Astrocyte (in vitro differentiated cells and primary cell): ENCODE results near the gene MRPL12. TPM values are rescaled to one million over a fixed set of nuclear protein-coding genes. Genes with fewer than 3 reads are reported as not detected.
A peak's percentile ranks its signal among the peaks of the same experiment; 100 is the strongest.

Experiments used
- DNase-seq: peaks from one replicate; pipeline ENCODE4 v3.0.0-alpha.2; 2010; ENCODE audit warnings: low read depth
- FAIRE-seq: peaks from 2 replicates; lab custom pipeline; 2011; peaks lifted over from hg19 to GRCh38; lab: Jason Lieb, UNC
- H2AFZ ChIP-seq: 2 replicates; pipeline ENCODE4 v1.6.0; 2012; ENCODE audit warnings: low read depth, low read length, inconsistent platforms
- H3K27ac ChIP-seq: 2 replicates; pipeline ENCODE4 v1.5.1; 2011; ENCODE audit warnings: low read depth, low read length, inconsistent platforms
- H3K27me3 ChIP-seq: 2 replicates; pipeline ENCODE4 v1.6.0; 2011; ENCODE audit warnings: low read length, inconsistent platforms; ENCODE audit not compliant: insufficient read depth
- H3K36me3 ChIP-seq: 2 replicates; pipeline ENCODE4 v1.5.1; 2011; ENCODE audit warnings: low read length, inconsistent platforms; ENCODE audit not compliant: insufficient read depth
- H3K4me1 ChIP-seq: 2 replicates; pipeline ENCODE4 v1.5.1; 2011; ENCODE audit warnings: low read length, inconsistent platforms; ENCODE audit not compliant: insufficient read depth
- H3K4me2 ChIP-seq: 2 replicates; pipeline ENCODE4 v1.6.0; 2012; ENCODE audit warnings: low read length, inconsistent platforms
- H3K4me3 ChIP-seq: 2 replicates; pipeline ENCODE4 v1.5.1; 2011; ENCODE audit warnings: low read depth, mild to moderate bottlenecking, low read length, inconsistent platforms; ENCODE audit not compliant: insufficient read depth
- H3K79me2 ChIP-seq: 2 replicates; pipeline ENCODE4 v1.6.0; 2012; ENCODE audit warnings: mild to moderate bottlenecking, low read length, inconsistent platforms; ENCODE audit not compliant: insufficient read depth
- H3K9ac ChIP-seq: 2 replicates; pipeline ENCODE4 v1.6.0; 2012; ENCODE audit warnings: mild to moderate bottlenecking, low read length, inconsistent platforms
- H3K9me3 ChIP-seq: 2 replicates; pipeline ENCODE4 v1.5.1; 2012; ENCODE audit warnings: low read depth, mild to moderate bottlenecking, low read length, inconsistent platforms; ENCODE audit not compliant: insufficient read depth
- H4K20me1 ChIP-seq: 2 replicates; pipeline ENCODE4 v1.6.0; 2012; ENCODE audit warnings: low read length, inconsistent platforms; ENCODE audit not compliant: insufficient read depth
- H3K27ac Mint-ChIP-seq: one replicate; pipeline ENCODE4 v1.8.0; 2021; ENCODE audit warnings: mild to moderate bottlenecking, mixed read lengths; ENCODE audit not compliant: unreplicated experiment
- H3K27me3 Mint-ChIP-seq: one replicate; pipeline ENCODE4 v1.8.0; 2021; ENCODE audit warnings: low read depth, mixed read lengths; ENCODE audit not compliant: unreplicated experiment
- H3K36me3 Mint-ChIP-seq: one replicate; pipeline ENCODE4 v1.8.0; 2021; ENCODE audit warnings: low read depth, mixed read lengths; ENCODE audit not compliant: unreplicated experiment
- H3K4me1 Mint-ChIP-seq: one replicate; pipeline ENCODE4 v1.8.0; 2021; ENCODE audit warnings: low read depth, mixed read lengths; ENCODE audit not compliant: unreplicated experiment
- H3K4me3 Mint-ChIP-seq: one replicate; pipeline ENCODE4 v1.8.0; 2021; ENCODE audit warnings: mild to moderate bottlenecking, moderate library complexity, mixed read lengths; ENCODE audit not compliant: unreplicated experiment
- H3K9me3 Mint-ChIP-seq: one replicate; pipeline ENCODE4 v1.8.0; 2021; ENCODE audit warnings: mild to moderate bottlenecking, mixed read lengths; ENCODE audit not compliant: unreplicated experiment
- CTCF ChIP-seq: IDR thresholded peaks from 2 replicates; pipeline ENCODE4 v1.5.1; 2011; ENCODE audit warnings: low read depth, mild to moderate bottlenecking, inconsistent platforms, low read length, moderate library complexity; ENCODE audit not compliant: insufficient read depth
- EZH2 ChIP-seq: IDR thresholded peaks from 2 replicates; pipeline ENCODE4 v1.6.1; 2012; ENCODE audit warnings: mild to moderate bottlenecking, low read length, inconsistent platforms; ENCODE audit not compliant: insufficient read depth
- total RNA-seq: library from RNA; stranded (reverse); gene quantifications from 2 replicates; pipeline ENCODE4 v1.2.1, GENCODE V29; 2021

MRPL12 gene
- total RNA-seq, 1 donor from 2014 or later: 69.9 TPM

GRCh38 chr17:81691196-81691595, 12.0 kb upstream of the MRPL12 start:
- Mint-ChIP-seq H3K4me3 (no peak overlapping the region), H3K36me3 (peaks cover 14% of the 10 kb centered on the region), H3K27me3 (no peaks in the 10 kb centered on the region), H3K9me3 (no peaks in the 10 kb centered on the region), H3K4me1 (no peaks in the 10 kb centered on the region), H3K27ac (peak overlapping the region; percentile 75)
- no peak overlapping the region for H3K27ac ChIP-seq
- TF ChIP-seq CTCF (no peak), EZH2 (no peak)
- FAIRE-seq (no peak), DNase-seq (no peak)
- no peak overlapping the region for H3K9ac ChIP-seq
- peaks cover 95% of the 10 kb centered on the region for H3K79me2 ChIP-seq
- H3K9me3 ChIP-seq: no peaks in the 10 kb centered on the region
- peaks cover 27% of the 10 kb centered on the region for H3K36me3 ChIP-seq
- H3K27me3 ChIP-seq: no peaks in the 10 kb centered on the region
- no peak overlapping the region for H3K4me3 ChIP-seq
- no peak overlapping the region for H3K4me2 ChIP-seq
- no peak overlapping the region for H2AFZ ChIP-seq
- H3K4me1 ChIP-seq: no peaks in the 10 kb centered on the region
- peaks cover 92% of the 10 kb centered on the region for H4K20me1 ChIP-seq

GRCh38 chr17:81691608-81692007, 11.6 kb upstream of the MRPL12 start:
- Histone ChIP-seq H3K9me3 (no peaks in the 10 kb centered on the region), H3K36me3 (peaks cover 23% of the 10 kb centered on the region), H4K20me1 (peaks cover 91% of the 10 kb centered on the region), H3K4me2 (no peak overlapping the region), H3K79me2 (peaks cover 95% of the 10 kb centered on the region), H3K9ac (no peak overlapping the region), H3K27ac (no peak overlapping the region), H3K4me3 (no peak overlapping the region), H3K4me1 (no peaks in the 10 kb centered on the region), H2AFZ (no peak overlapping the region), H3K27me3 (no peaks in the 10 kb centered on the region)
- peak overlapping the region; percentile 34 for H3K4me3 Mint-ChIP-seq
- no peak for FAIRE-seq
- H3K9me3 Mint-ChIP-seq: no peaks in the 10 kb centered on the region
- H3K36me3 Mint-ChIP-seq: peaks cover 12% of the 10 kb centered on the region
- no peaks in the 10 kb centered on the region for H3K27me3 Mint-ChIP-seq
- TF ChIP-seq EZH2: no peak
- no peak for TF ChIP-seq CTCF
- DNase-seq: no peak
- H3K27ac Mint-ChIP-seq: no peak overlapping the region
- H3K4me1 Mint-ChIP-seq: no peaks in the 10 kb centered on the region

- H3K27ac ChIP-seq: no peak overlapping the region
- TF ChIP-seq EZH2 (no peak), CTCF (no peak)
- peaks cover 91% of the 10 kb centered on the region for H4K20me1 ChIP-seq
- H3K4me1 ChIP-seq: no peaks in the 10 kb centered on the region
- no peaks in the 10 kb centered on the region for H3K27me3 ChIP-seq
- no peak overlapping the region for H3K4me3 Mint-ChIP-seq
- no peaks in the 10 kb centered on the region for H3K4me1 Mint-ChIP-seq
- no peak overlapping the region for H3K4me3 ChIP-seq
- H3K36me3 ChIP-seq: peaks cover 32% of the 10 kb centered on the region
- peaks cover 18% of the 10 kb centered on the region for H3K36me3 Mint-ChIP-seq
- H3K9me3 ChIP-seq: no peaks in the 10 kb centered on the region
- H2AFZ ChIP-seq: no peak overlapping the region
- H3K27ac Mint-ChIP-seq: no peak overlapping the region
- H3K9ac ChIP-seq: no peak overlapping the region
- no peaks in the 10 kb centered on the region for H3K9me3 Mint-ChIP-seq
- no peaks in the 10 kb centered on the region for H3K27me3 Mint-ChIP-seq
- no peak overlapping the region for H3K4me2 ChIP-seq
- no peak for FAIRE-seq
- no peak for DNase-seq
- H3K79me2 ChIP-seq: peaks cover 95% of the 10 kb centered on the region
Measured at GRCh38 chr17:81693509-81694210, 9.5 kb upstream of the MRPL12 start.
